Immature natural killer cell (primary cell): Measurements from ENCODE around the gene GRWD1. TPM values are rescaled to one million over a fixed set of nuclear protein-coding genes. Genes with fewer than 3 reads are reported as not detected.

ENCODE experiments used
- DNase-seq, 3 donors: peaks; one replicate each; pipeline ENCODE4 v3.0.0; 2022; ENCODE audit warnings: mixed read lengths in 1 of 3
- H3K27ac Mint-ChIP-seq, 6 donors: one replicate each; pipeline ENCODE4 v1.8.0; 2020; ENCODE audit warnings: mixed read lengths in 6 of 6, mild to moderate bottlenecking in 5 of 6, inconsistent platforms in 4 of 6, moderate library complexity in 3 of 6
- H3K27me3 Mint-ChIP-seq, 3 donors: one replicate each; pipeline ENCODE4 v1.8.0; 2020 to 2021; ENCODE audit warnings: low read depth in 3 of 3, mild to moderate bottlenecking in 3 of 3, mixed read lengths in 3 of 3, moderate library complexity in 3 of 3, inconsistent platforms in 1 of 3
- H3K36me3 Mint-ChIP-seq, 3 donors: one replicate each; pipeline ENCODE4 v1.8.0; 2020; ENCODE audit warnings: mixed read lengths in 3 of 3, inconsistent platforms in 2 of 3, mild to moderate bottlenecking in 2 of 3
- H3K4me1 Mint-ChIP-seq, 2 donors: one replicate each; pipeline ENCODE4 v1.8.0; 2020; ENCODE audit warnings: inconsistent platforms in 2 of 2, mild to moderate bottlenecking in 2 of 2, mixed read lengths in 2 of 2, moderate library complexity in 1 of 2
- H3K4me3 Mint-ChIP-seq, 5 donors: one replicate each; pipeline ENCODE4 v1.8.0; 2020; ENCODE audit warnings: mild to moderate bottlenecking in 5 of 5, mixed read lengths in 5 of 5, inconsistent platforms in 3 of 5, moderate library complexity in 3 of 5
- H3K9me3 Mint-ChIP-seq, 6 donors: one replicate each; pipeline ENCODE4 v1.8.0; 2020; ENCODE audit warnings: mild to moderate bottlenecking in 6 of 6, mixed read lengths in 6 of 6, inconsistent platforms in 4 of 6, moderate library complexity in 3 of 6
- polyA plus RNA-seq, 3 donors: library from polyadenylated mRNA; unstranded; fragments of 300-500 nt; fragmentation: Illumina TruSeq; gene quantifications; one replicate each; pipeline ENCODE4 v1.2.3, GENCODE V29; 2021

The GRWD1 gene
- polyA plus RNA-seq, 3 donors from 2014 or later, result 32.3 to 42.4 (median 34.6) TPM

- Mint-ChIP-seq H3K36me3 (peaks cover 0 to 12% (median 4%) of the 10 kb centered on the region in 3 donors), H3K9me3 (no peaks in the 10 kb centered on the region), H3K27ac (peak overlapping the region in 5 of 6 donors; percentile 3 to 76 (median 73)), H3K4me3 (peak overlapping the region; percentile 87 to 95 (median 94)), H3K27me3 (peaks cover 2 to 13% (median 6%) of the 10 kb centered on the region in 3 donors), H3K4me1 (peaks cover 30 to 35% of the 10 kb centered on the region in 2 donors)
- DNase-seq, result no peak
Measured at GRCh38 chr19:48469934-48470680, 24.3 kb downstream of the GRWD1 start.

GRCh38 chr19:48470856-48471255, 25.1 kb downstream of the GRWD1 start:
- DNase-seq, result no peak
- Mint-ChIP-seq H3K27me3 (peaks cover 2 to 13% (median 6%) of the 10 kb centered on the region in 3 donors), H3K4me3 (peak overlapping the region; percentile 54 to 94 (median 64)), H3K27ac (peak overlapping the region in 5 of 6 donors; percentile 3 to 83 (median 66)), H3K4me1 (peaks cover 30 to 35% of the 10 kb centered on the region in 2 donors), H3K9me3 (no peaks in the 10 kb centered on the region), H3K36me3 (peaks cover 0 to 16% (median 4%) of the 10 kb centered on the region in 3 donors)

GRCh38 chr19:48471836-48472235, 26.1 kb downstream of the GRWD1 start:
- peaks cover 0 to 16% (median 4%) of the 10 kb centered on the region in 3 donors for H3K36me3 Mint-ChIP-seq
- H3K27me3 Mint-ChIP-seq, result peaks cover 2 to 13% (median 4%) of the 10 kb centered on the region in 3 donors
- no peak for DNase-seq
- H3K4me1 Mint-ChIP-seq, result peaks cover 30 to 35% of the 10 kb centered on the region in 2 donors
- no peak overlapping the region for H3K27ac Mint-ChIP-seq
- H3K9me3 Mint-ChIP-seq, result no peaks in the 10 kb centered on the region
- no peak overlapping the region for H3K4me3 Mint-ChIP-seq

GRCh38 chr19:48473161-48473966, 27.6 kb downstream of the GRWD1 start:
- no peaks in the 10 kb centered on the region for H3K9me3 Mint-ChIP-seq
- H3K27me3 Mint-ChIP-seq, result peaks cover 2 to 10% (median 4%) of the 10 kb centered on the region in 3 donors
- H3K36me3 Mint-ChIP-seq, result peaks cover 0 to 16% (median 4%) of the 10 kb centered on the region in 3 donors
- no peak overlapping the region for H3K4me3 Mint-ChIP-seq
- peaks cover 29 to 33% of the 10 kb centered on the region in 2 donors for H3K4me1 Mint-ChIP-seq
- H3K27ac Mint-ChIP-seq, result peak overlapping the region in 3 of 6 donors; percentile 34 to 49 (median 35)
- no peak for DNase-seq

GRCh38 chr19:48474084-48474592, 28.4 kb downstream of the GRWD1 start:
- Mint-ChIP-seq H3K36me3 (peaks cover 0 to 16% (median 4%) of the 10 kb centered on the region in 3 donors), H3K27me3 (peaks cover 0 to 2% (median 0%) of the 10 kb centered on the region in 3 donors), H3K9me3 (no peaks in the 10 kb centered on the region), H3K4me1 (peaks cover 22 to 27% of the 10 kb centered on the region in 2 donors), H3K27ac (peak overlapping the region in 5 of 6 donors; percentile 21 to 91 (median 75)), H3K4me3 (peak overlapping the region in 4 of 5 donors; percentile 20 to 79 (median 72))
- DNase-seq, result peak; percentile 41 to 65 (median 51)

GRCh38 chr19:48475369-48476068, 29.7 kb downstream of the GRWD1 start:
- H3K36me3 Mint-ChIP-seq, result peaks cover 0 to 21% (median 4%) of the 10 kb centered on the region in 3 donors
- no peak overlapping the region for H3K4me3 Mint-ChIP-seq
- no peak for DNase-seq

GRCh38 chr19:48476176-48476575, 30.4 kb downstream of the GRWD1 start:
- Mint-ChIP-seq H3K4me1 (peaks cover 24 to 31% of the 10 kb centered on the region in 2 donors), H3K4me3 (no peak overlapping the region), H3K9me3 (no peaks in the 10 kb centered on the region), H3K27me3 (peaks cover 2 to 3% (median 2%) of the 10 kb centered on the region in 3 donors), H3K36me3 (peaks cover 0 to 17% (median 4%) of the 10 kb centered on the region in 3 donors), H3K27ac (peak overlapping the region in 1 of 6 donors; percentile 53)
- no peak for DNase-seq

More at GRCh38 chr19:48475369-48476068, 29.7 kb downstream of the GRWD1 start:
- Mint-ChIP-seq H3K27ac (peak overlapping the region in 3 of 6 donors; percentile 26 to 53 (median 34)), H3K4me1 (peaks cover 22 to 29% of the 10 kb centered on the region in 2 donors), H3K9me3 (no peaks in the 10 kb centered on the region), H3K27me3 (peaks cover 0 to 2% (median 0%) of the 10 kb centered on the region in 3 donors)

GRCh38 chr19:48477067-48477685, 31.4 kb downstream of the GRWD1 start:
- Mint-ChIP-seq H3K36me3 (peaks cover 0 to 17% (median 4%) of the 10 kb centered on the region in 3 donors), H3K27me3 (peaks cover 2 to 3% (median 2%) of the 10 kb centered on the region in 3 donors), H3K9me3 (no peaks in the 10 kb centered on the region), H3K4me3 (no peak overlapping the region), H3K27ac (no peak overlapping the region), H3K4me1 (peaks cover 34 to 36% of the 10 kb centered on the region in 2 donors)
- DNase-seq, result no peak

- Mint-ChIP-seq H3K27me3 (peaks cover under 1 to 3% (median 2%) of the 10 kb centered on the region in 3 donors), H3K4me3 (no peak overlapping the region), H3K9me3 (no peaks in the 10 kb centered on the region), H3K36me3 (peaks cover 0 to 17% (median 4%) of the 10 kb centered on the region in 3 donors), H3K4me1 (peaks cover 34 to 35% of the 10 kb centered on the region in 2 donors), H3K27ac (no peak overlapping the region)
- DNase-seq, result no peak
Measured at GRCh38 chr19:48477698-48478338, 32.0 kb downstream of the GRWD1 start.

- DNase-seq, result no peak
- H3K27ac Mint-ChIP-seq, result no peak overlapping the region
Measured at GRCh38 chr19:48478339-48479256, 32.8 kb downstream of the GRWD1 start.

GRCh38 chr19:48479686-48480085, 33.9 kb downstream of the GRWD1 start:
- Mint-ChIP-seq H3K36me3 (peaks cover 0 to 9% (median 0%) of the 10 kb centered on the region in 3 donors), H3K9me3 (no peaks in the 10 kb centered on the region), H3K27ac (peak overlapping the region in 5 of 6 donors; percentile 84 to 92 (median 86)), H3K27me3 (peaks cover 0 to 6% (median 5%) of the 10 kb centered on the region in 3 donors), H3K4me3 (peak overlapping the region; percentile 81 to 89 (median 86)), H3K4me1 (peaks cover 21 to 26% of the 10 kb centered on the region in 2 donors)
- no peak for DNase-seq

More at GRCh38 chr19:48478339-48479256, 32.8 kb downstream of the GRWD1 start:
- no peak overlapping the region for H3K4me3 Mint-ChIP-seq
- peaks cover 0 to 14% (median 4%) of the 10 kb centered on the region in 3 donors for H3K36me3 Mint-ChIP-seq
- no peaks in the 10 kb centered on the region for H3K9me3 Mint-ChIP-seq
- H3K4me1 Mint-ChIP-seq, result peaks cover 30 to 34% of the 10 kb centered on the region in 2 donors
- peaks cover 0 to 4% (median 3%) of the 10 kb centered on the region in 3 donors for H3K27me3 Mint-ChIP-seq
